Thymus (tissue), 11 donors: ENCODE results near the gene FRMD6. TPM values are rescaled to one million over a fixed set of nuclear protein-coding genes. Genes with fewer than 3 reads are reported as not detected.
A peak's percentile ranks its signal among the peaks of the same experiment; 100 is the strongest.

ENCODE experiments used
- DNase-seq, 9 donors: peaks; one replicate each; pipeline ENCODE4 v3.0.0-alpha.2; 2013; ENCODE audit warnings: low spot score in 9 of 9, low read depth in 6 of 9, missing footprints in 1 of 9
- H3K27ac ChIP-seq, 2 donors: one replicate each; pipeline ENCODE4 v1.5.1; 2013; ENCODE audit warnings: control low read depth in 1 of 2, low read depth in 1 of 2, low read length in 1 of 2, mild to moderate bottlenecking in 1 of 2, moderate library complexity in 1 of 2
- H3K27me3 ChIP-seq, 2 donors: one replicate each; pipeline ENCODE4 v1.5.1; 2013; ENCODE audit warnings: low read length in 1 of 2; ENCODE audit not compliant: control insufficient read depth in 2 of 2, insufficient read depth in 1 of 2
- H3K36me3 ChIP-seq, 2 donors: one replicate each; pipeline ENCODE4 v1.5.1; 2013; ENCODE audit warnings: low read length in 1 of 2, mild to moderate bottlenecking in 1 of 2, moderate library complexity in 1 of 2; ENCODE audit not compliant: control insufficient read depth in 2 of 2, insufficient read depth in 2 of 2
- H3K4me1 ChIP-seq, 2 donors: one replicate each; pipeline ENCODE4 v1.5.1; 2013; ENCODE audit warnings: low read length in 2 of 2; ENCODE audit not compliant: control insufficient read depth in 2 of 2, insufficient read depth in 2 of 2
- H3K4me3 ChIP-seq, 2 donors: one replicate each; pipeline ENCODE4 v1.5.1; 2013; ENCODE audit warnings: low read length in 2 of 2, control low read depth in 1 of 2, mild to moderate bottlenecking in 1 of 2
- H3K9me3 ChIP-seq, 2 donors: one replicate each; pipeline ENCODE4 v1.5.1; 2013; ENCODE audit warnings: low read length in 1 of 2, mild to moderate bottlenecking in 1 of 2; ENCODE audit not compliant: control insufficient read depth in 2 of 2, insufficient read depth in 1 of 2
- WGBS: extraction: QIAGEN DNeasy Blood & Tissue Kit; methylation state at CpG from one replicate; pipeline ENCODE4 v1.1.7; 2013; 5-methylcytosine and 5-hydroxymethylcytosine counted together
- polyA plus RNA-seq: library from polyadenylated mRNA; stranded (reverse); fragments of 200-250 nt; gene quantifications from one replicate; pipeline ENCODE4 v1.2.3, GENCODE V29; 2013
- total RNA-seq: library from RNA; stranded (reverse); fragments of 120-200 nt; gene quantifications from one replicate; pipeline ENCODE4 v1.2.4, GENCODE V29; 2013
- donor health status: healthy.

Gene FRMD6
- total and polyA plus RNA-seq, 2 donors = 8.6 to 10.2 TPM

- Histone ChIP-seq H3K27ac (no peak overlapping the region), H3K4me1 (no peaks in the 10 kb centered on the region), H3K9me3 (no peaks in the 10 kb centered on the region), H3K4me3 (no peak overlapping the region), H3K36me3 (no peaks in the 10 kb centered on the region), H3K27me3 (no peaks in the 10 kb centered on the region)
- WGBS = 95% methylated on average over 4 of the region's 4 CpGs
- no peak for DNase-seq
Measured at GRCh38 chr14:51666826-51667225, 15.1 kb downstream of the FRMD6 start.

GRCh38 chr14:51668870-51669269, 17.2 kb downstream of the FRMD6 start:
- Histone ChIP-seq H3K36me3 (no peaks in the 10 kb centered on the region), H3K9me3 (no peaks in the 10 kb centered on the region), H3K4me3 (no peak overlapping the region), H3K27ac (no peak overlapping the region), H3K4me1 (no peaks in the 10 kb centered on the region), H3K27me3 (no peaks in the 10 kb centered on the region)
- DNase-seq = no peak
- WGBS = 97% methylated on average over 2 of the region's 2 CpGs

GRCh38 chr14:51674294-51675002, 22.7 kb downstream of the FRMD6 start:
- Histone ChIP-seq H3K27me3 (no peaks in the 10 kb centered on the region), H3K4me1 (peaks cover 0 to 6% of the 10 kb centered on the region in 2 donors), H3K4me3 (no peak overlapping the region), H3K36me3 (no peaks in the 10 kb centered on the region), H3K9me3 (no peaks in the 10 kb centered on the region), H3K27ac (no peak overlapping the region)
- no peak for DNase-seq
- WGBS = 97% methylated on average over 5 of the region's 5 CpGs

GRCh38 chr14:51676549-51676948, 24.8 kb downstream of the FRMD6 start:
- no peak overlapping the region for H3K4me3 ChIP-seq
- H3K9me3 ChIP-seq = no peaks in the 10 kb centered on the region
- no peak for DNase-seq
- peaks cover 0 to 6% of the 10 kb centered on the region in 2 donors for H3K4me1 ChIP-seq
- no peaks in the 10 kb centered on the region for H3K27me3 ChIP-seq
- no peak overlapping the region for H3K27ac ChIP-seq
- H3K36me3 ChIP-seq = no peaks in the 10 kb centered on the region

- Histone ChIP-seq H3K27ac (no peak overlapping the region), H3K36me3 (no peaks in the 10 kb centered on the region), H3K4me1 (peaks cover 0 to 6% of the 10 kb centered on the region in 2 donors), H3K9me3 (no peaks in the 10 kb centered on the region), H3K4me3 (no peak overlapping the region), H3K27me3 (no peaks in the 10 kb centered on the region)
- no peak for DNase-seq
- WGBS = 92% methylated on average over 1 of the region's 1 CpG
Measured at GRCh38 chr14:51677266-51677665, 25.6 kb downstream of the FRMD6 start.

- peaks cover 0 to 6% of the 10 kb centered on the region in 2 donors for H3K4me1 ChIP-seq
- H3K36me3 ChIP-seq = no peaks in the 10 kb centered on the region
- no peaks in the 10 kb centered on the region for H3K27me3 ChIP-seq
- no peak overlapping the region for H3K4me3 ChIP-seq
- WGBS = 84% methylated on average over 2 of the region's 2 CpGs
- H3K27ac ChIP-seq = peak overlapping the region in 1 of 2 donors; percentile 39
- H3K9me3 ChIP-seq = no peaks in the 10 kb centered on the region
- no peak for DNase-seq
Measured at GRCh38 chr14:51677738-51678137, 26.0 kb downstream of the FRMD6 start.

GRCh38 chr14:51680031-51680430, 28.3 kb downstream of the FRMD6 start:
- Histone ChIP-seq H3K9me3 (no peaks in the 10 kb centered on the region), H3K36me3 (no peaks in the 10 kb centered on the region), H3K4me1 (peaks cover 0 to 6% of the 10 kb centered on the region in 2 donors), H3K27ac (no peak overlapping the region), H3K4me3 (no peak overlapping the region), H3K27me3 (no peaks in the 10 kb centered on the region)
- no peak for DNase-seq
- 93% methylated on average over 1 of the region's 1 CpG for WGBS

GRCh38 chr14:51681411-51681810, 29.7 kb downstream of the FRMD6 start:
- DNase-seq = no peak
- no peak overlapping the region for H3K4me3 ChIP-seq
- no peak overlapping the region for H3K27ac ChIP-seq
- H3K9me3 ChIP-seq = no peaks in the 10 kb centered on the region
- peaks cover 0 to 6% of the 10 kb centered on the region in 2 donors for H3K4me1 ChIP-seq
- WGBS = 90% methylated on average over 1 of the region's 1 CpG
- no peaks in the 10 kb centered on the region for H3K27me3 ChIP-seq
- no peaks in the 10 kb centered on the region for H3K36me3 ChIP-seq

DNA sequence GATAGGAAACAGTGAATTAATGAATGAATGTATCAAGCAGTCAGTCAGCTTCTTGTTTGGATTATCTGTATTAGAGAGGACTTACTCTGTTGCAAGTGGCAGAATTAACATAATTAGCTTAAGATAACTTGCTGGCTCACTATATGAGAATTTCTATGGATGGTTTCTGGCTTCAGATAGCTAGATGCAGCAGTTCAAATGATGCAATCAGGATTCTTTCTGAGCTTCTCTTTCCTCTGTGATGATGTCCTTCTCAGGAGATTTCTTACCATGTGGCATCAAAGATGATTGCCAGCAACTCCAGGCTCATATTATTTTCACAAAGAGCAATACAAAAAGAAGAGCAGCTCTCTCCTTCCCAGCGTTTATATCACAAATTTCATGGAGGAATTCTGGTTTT, 30.7 kb downstream of the FRMD6 start:
- no peaks in the 10 kb centered on the region for H3K27me3 ChIP-seq
- no peak overlapping the region for H3K4me3 ChIP-seq
- no peaks in the 10 kb centered on the region for H3K9me3 ChIP-seq
- no peak for DNase-seq
- peaks cover 0 to 6% of the 10 kb centered on the region in 2 donors for H3K4me1 ChIP-seq
- no peak overlapping the region for H3K27ac ChIP-seq
- WGBS = 98% methylated on average over 1 of the region's 1 CpG
- H3K36me3 ChIP-seq = no peaks in the 10 kb centered on the region
